Measurements from ENCODE around the gene SAMD4B.

Gene SAMD4B

DNA sequence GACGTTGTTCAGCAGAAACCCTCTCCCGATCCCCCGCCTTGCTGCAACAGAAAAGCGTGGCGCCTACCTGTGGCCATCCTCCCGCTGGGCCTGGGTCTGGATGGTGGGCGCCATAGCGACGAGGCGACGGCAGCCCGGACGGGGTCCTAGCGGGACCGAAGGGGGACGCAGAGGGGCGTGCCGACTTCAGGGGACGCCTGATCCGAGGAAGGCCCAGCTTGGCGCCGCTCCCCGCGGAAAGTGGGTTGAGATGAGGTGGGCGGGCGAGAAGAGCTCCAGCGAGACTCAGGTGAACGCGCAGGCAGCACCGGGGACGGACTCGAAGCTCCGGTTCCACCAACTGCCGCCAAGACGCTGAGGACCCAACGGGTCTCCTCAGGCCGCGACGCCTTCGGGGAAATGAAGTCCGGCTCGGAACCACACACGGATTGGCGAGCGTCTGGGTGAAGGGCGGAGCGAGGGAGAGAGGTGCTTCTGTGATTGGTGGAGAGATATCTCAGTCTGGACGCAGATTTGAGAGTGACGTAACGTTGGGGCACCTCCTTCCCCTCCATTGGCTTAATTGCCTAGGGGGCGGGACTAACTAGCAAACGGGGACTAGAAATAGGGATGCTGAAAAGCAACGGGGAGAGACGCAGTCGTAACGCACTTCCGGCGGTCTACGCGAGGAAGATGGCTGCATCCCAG is 48.7 kb downstream of the SAMD4B start, which contains the start of the genes MED29 and PAF1:
MED29 (plus strand) TSS at position 628 of the 687 bp plus-strand sequence; CDS start at position 673, 45 bp downstream.
PAF1 (minus strand) TSS at position 356 of the 687 bp plus-strand sequence; CDS start at position 114, 242 bp downstream.
- peak; percentile 99 for DNase-seq (ENCODE audit: low spot score)

DNA sequence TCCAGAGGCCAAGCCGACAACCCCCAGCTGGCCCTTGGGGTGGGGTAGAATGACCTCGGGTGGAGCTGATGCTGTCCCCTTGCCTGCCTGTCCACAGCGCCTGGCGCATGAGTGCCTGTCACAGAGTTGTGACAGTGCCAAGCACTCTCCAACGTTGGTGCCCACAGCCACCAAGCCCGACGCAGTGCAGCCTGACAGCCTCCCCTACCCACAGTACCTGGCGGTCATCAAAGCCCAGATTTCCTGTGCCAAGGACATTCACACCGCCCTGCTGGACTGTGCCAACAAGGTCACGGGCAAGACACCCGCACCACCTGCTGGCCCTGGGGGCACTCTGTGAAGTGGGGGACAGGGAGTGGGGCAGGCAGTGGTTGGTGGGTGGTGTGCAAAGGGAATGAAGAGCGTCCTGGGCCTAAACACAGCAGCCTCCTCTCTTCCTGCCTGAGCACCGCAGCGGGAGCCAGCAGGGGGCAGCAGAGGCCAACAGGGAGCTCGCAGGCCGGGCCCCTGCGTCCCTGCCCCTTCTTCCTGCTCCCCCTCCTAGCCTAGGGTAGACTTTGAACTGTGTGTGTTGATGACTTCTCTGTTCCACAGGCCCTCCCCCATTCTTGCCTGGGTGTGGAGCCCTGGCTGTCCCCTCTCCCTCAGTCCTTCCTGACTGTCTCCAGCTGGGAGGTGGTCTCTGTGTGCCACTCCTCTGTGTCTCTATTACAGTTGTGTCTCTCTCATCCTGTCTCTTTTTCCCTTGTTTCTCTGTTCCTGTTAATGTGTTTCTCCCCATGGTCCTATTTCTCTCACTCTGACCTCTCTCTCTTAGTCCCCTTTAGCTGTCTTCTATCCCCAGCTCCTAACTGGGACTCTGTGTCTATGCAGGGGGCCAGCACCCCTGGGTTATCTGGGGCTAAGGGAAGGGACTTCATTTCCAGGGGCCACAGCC is 55.4 kb downstream of the SAMD4B start:
- peak; percentile 73 for DNase-seq (ENCODE audit: low spot score)

DNA sequence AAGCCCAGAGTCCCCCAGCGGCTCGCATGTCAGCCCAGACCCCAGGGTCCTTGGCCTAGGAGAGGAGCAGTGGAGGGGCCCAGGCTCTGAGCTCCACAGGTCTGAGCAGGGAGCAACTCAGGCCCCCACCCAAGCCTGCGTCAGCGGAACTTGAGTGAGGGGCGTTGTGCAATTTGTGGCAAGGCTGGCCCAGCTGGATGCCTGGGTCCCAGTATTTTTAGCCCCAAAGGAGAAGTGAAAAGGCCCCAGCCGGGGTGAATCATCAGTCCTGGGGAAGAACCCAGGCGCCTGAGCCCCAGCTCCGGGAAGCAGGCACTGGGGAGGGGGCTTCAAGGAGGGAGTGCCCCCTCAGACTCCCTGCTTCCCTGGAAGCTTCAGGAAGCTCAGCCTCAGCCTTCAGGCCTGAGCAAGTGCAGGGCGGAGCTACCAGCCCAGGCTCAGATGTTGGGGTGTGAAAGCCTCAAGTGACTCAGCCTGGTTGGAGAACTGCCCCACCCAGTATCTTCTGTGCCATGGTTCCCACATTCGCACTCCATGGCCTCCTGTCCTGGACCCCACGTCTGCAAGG is 56.2 kb downstream of the SAMD4B start:
- no peak for DNase-seq (ENCODE audit: low spot score)

DNA sequence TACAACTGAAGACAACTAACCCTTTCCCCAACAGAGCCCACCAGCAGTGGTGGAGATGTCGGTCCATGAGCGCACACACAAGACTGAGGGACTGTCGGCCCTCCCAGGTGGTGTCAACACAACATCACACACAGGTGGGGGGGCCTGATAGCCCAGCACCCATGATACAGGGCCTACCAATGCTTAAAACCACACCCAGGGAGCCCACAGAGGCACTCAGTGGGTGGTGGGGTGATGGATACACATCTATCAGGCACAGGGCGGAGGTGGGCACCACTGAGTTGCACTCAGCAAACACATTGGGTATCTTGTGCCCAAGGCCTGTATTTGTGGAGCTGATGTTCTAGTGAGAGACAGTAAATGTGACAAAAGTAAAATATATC is 57.4 kb downstream of the SAMD4B start:
- DNase-seq (ENCODE audit: low spot score): no peak

DNA sequence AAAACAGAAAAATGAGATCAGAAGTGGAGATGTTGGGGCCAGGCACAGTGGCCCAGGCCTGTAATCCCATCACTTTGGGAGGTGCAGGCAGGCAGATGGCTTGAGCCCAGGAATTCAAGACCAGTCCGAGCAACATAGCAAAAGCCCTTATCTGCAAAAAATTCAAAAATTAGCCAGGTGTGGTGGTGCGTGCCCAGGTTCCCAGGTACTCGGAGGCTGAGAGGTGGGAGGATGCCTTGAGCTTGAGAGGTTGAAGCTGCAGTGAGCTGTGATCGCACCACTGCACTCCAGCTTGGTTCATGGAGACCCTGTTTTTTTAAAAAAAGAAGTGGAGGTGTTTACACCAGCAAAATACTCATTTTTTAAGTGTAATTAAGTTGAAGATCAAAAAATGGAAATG is 57.8 kb downstream of the SAMD4B start:
- DNase-seq (ENCODE audit: low spot score): no peak

DNA sequence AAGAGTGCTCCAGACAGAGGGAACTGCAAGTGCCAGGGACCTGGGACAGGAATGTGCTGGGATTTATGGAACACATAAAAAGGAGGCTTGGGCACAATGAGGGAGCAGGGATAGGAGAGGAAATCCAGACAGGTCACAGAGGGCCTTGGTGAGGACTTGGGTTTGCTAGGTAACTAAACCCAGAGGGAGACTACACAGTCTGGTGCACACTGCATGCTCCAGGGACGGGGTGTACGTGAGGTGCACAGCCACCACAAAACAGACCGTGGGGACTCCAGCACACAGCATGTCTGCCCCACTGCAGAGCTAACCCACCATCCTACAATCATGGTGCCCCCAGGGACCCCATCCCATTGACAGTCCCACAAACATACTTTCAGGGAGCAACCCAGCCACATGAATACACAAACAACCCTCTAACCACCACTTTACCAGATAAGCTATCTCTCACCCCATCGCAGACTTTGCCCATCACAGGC is 58.9 kb downstream of the SAMD4B start:
- DNase-seq (ENCODE audit: low spot score): no peak

DNA sequence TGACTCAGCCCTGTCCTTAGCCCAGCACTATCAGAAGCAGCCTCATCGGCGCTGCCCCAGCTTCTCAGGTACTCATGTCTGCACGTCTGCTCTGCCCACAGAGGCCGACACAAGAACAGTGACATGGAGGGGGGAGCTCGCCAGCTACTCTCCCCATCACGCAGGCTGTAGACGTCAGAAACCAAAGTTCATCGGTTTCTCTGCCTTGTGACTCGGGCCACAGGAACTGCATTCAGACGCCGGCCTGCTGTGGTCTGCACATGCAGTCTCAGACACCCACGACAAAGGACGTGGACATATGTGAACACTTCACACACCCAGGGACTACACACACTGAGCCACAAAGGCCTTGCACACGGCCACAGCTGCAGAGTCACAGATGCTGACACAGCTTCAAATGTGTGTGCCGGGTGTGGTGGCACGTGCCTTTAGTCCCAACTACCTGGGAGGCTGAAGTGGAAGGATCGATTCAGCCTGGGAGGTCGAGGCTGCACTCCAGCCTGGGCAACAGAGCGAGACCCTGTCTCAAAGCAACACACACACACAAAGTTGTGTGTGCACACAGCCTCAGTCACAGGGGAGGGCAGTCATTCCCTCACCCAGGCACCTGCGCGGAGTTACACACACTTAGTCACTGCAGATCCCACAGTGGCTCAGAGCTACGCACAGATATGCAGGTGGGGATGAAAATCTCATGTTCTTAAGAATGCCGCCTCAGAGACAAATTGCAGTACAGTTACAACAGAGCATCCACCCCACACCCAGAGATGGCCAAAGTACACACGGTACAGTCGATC is 59.5 kb downstream of the SAMD4B start:
- no peak for DNase-seq (ENCODE audit: low spot score)

DNA sequence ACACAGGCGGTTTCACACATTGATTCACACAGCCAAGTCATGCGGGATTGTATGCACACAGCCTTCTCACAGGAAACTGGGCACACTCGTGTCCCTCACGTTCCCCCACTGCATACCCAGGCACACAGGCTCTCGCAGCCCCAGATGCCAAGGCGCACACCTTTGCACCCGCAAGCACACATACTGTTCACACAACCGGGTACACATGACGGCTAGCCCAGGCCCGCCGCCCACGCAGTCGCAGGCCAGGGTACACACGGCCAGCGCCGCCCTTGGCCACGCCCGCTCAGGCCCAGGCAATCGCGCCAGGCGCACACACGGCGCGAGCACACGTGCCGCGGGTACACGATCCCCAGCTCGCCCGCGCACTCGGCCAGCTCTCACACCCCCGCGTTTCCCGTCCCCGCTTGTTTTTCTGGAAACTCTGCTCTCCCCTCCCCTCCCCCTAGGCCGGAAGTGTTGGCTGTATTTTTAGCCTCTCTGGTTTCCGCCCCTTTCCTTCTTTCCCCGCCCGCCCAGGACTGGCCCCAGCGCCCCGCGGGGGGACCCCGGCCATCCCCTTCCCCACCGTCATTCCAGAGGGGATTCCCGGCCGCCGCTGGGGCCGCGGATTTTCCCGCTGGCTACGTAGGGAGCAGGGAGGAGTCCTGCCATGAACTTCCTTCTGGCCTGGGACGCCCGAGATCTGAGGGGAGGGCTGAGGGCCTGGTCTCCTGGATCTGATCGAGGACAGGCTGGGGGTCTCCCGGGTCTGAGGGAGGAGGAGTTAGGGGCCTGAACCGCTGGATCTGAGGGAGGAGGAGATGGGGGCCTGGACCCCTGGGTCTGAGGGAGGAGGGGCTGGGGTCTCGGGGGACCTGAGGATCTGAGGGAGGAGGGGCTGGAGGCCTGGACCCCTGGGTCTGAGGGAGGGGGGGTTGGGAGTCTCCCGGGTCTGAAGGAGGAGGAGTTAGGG is 60.4 kb downstream of the SAMD4B start:
- DNase-seq (ENCODE audit: low spot score): peak; percentile 58

DNA sequence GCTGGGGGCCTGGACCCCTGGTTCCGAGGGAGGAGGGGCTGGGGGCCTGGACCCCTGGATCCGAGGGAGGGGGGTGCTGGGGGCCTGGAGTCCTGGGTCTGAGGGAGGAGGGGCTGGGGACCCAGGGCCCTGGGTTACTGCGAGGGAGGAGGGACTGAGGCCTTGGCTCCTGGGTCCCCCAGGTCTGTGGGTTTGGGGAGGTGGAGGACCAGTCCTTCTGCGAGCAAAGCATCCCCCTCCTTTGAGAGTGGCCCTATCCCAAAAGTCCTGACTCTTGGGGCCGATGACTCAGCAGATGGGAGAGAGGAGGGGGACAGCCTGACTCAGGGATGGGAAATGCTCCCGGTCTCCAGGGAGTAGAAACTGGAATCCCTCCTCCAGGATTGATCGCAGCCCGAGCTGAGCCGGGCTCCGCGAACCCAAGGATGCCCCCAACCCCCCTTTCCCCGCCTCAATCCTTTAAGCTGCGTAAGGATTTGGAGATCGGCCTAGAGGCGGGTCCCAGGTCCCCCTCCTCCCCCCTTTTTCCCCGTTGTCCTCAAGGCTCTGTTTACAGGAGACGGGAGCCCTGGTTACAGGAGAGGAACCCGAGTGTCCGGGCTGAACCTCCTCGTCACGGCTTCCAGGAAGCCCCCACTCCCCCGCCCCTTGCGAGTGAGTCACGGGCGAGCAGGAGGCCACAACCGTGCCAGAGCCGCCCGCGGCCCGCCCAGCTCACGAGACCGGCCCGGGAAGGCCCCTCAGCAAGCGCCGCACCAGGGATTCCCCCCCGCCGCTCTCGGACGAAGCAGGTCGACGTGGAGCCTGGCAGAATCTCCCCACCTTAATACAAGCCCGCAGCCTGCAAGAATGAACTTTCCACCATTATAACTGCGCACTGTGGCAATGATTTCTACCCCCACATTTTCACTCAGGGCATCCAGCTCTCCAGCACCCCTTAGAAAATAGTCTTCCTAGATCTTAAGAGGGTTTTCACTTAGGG is 61.4 kb downstream of the SAMD4B start:
- peak; percentile 74 for DNase-seq (ENCODE audit: low spot score)

DNA sequence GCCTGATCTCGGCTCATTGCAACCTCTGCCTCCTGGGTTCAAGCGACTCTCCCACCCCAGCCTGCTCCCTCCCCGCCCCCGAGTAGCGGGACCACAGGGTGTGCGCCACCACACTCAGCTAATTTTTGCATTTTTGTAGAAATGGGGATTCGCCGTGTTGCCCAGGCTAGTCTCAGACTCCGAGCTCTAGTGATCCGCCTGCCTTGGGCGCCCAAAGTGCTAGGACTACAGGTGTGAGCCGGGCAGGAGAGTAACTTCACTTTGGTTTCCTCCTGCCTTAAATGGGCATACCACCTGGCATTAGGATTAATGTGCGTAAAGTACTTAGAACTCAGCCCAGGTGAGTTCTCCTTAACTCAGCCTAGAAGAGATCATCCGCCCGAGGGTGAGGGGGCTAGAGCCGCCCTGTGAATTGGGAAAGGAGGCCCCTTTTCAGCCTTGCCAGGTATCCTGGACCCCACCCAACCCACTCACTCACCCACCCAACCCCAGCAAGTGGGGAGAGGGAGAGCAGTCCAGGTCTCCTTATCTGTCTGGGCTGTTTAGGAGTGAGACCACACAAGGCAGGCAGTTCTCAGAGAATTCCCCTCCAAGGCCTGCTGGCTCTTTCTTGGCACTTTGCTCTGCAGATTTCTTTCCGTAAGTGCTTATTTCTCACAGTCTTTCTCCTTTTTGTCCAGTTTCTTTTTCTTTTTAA is 63.2 kb downstream of the SAMD4B start:
- DNase-seq (ENCODE audit: low spot score): no peak

DNA sequence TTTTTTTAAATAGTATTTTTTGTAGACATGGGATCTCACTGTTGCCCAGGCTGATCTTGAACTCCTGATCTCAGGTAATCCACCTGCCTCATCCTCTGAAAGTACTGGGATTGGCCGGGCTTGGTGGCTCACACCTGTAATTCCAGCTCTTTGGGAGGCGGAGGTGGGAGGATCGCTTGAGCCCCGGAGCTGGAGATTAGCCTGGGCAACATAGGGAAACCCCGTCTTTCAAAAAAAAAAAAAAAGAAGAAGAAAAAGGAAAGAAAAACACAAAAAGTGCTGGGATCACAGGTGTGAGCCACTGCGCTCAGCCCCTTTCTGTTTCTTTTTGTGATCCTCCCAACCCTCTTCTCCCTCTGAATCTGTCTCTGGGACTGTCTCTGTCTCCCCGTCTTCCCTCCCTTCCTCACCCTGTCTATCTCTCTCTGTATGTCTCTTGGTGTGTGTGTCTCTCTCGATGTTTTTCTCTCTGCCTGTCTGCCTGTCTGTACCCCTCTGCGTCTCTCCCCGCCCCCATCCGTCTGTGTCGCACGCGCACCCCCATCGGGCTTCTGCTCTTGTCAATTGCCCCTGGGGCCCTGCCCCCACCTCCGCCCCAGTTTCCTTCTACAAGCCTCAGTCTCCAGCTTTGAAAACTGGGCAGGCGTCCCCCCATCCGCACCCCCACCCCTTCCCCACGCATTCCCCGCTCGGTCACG is 63.9 kb downstream of the SAMD4B start:
- DNase-seq (ENCODE audit: low spot score): no peak

DNA sequence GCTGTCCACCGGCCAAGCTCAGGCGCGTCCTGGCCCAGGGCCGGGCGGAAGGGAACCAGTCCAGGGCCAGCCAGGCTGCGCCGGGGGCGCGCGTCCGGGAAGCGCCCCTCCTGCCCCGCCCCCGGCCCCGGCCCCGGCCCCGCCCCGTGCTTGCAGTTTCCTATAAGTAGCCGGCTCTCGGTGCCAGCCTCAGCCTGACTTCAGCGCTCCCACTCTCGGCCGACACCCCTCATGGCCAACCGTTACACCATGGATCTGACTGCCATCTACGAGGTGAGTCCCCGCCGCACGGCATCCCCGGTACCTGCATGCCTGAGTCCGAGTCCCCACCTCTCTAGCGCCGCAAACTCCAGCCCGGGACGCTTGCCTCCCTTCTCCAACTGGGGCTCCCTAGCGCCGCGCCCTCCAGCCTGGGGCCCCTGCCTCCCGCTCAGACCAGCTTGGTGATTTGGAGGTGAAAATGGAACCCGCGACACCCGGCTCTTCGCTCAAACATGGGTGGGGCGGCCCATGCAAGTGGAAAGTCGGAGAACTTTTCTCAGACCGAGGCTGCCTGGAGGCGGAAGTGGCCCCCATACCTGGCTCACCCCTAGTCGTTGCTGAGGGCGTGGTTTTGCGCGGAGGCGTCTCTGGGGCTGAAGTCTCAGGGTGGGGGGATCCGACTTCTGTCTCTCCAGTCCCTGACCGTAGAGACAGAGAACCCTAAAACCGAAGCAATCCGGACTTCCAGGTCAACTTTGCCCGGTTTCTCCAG is 64.6 kb downstream of the SAMD4B start, which contains the start of gene ZFP36:
ZFP36 (plus strand) TSS at position 192 of the 754 bp plus-strand sequence; CDS start at position 250, 58 bp downstream.
- peak; percentile 75 for DNase-seq (ENCODE audit: low spot score)

DNA sequence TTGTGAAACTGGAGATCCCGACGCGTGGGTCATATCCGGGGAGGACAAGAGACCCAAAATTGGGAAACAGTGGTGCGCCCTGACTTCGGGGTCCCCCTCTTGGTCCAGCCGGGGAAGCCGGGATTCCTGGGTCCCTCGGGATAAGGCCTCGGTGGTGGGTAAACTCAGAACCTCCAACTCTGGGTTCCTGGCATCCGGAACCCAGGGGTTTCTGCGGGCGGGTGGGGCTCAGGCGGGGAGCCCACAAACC is 65.1 kb downstream of the SAMD4B start:
- DNase-seq (ENCODE audit: low spot score): no peak

DNA sequence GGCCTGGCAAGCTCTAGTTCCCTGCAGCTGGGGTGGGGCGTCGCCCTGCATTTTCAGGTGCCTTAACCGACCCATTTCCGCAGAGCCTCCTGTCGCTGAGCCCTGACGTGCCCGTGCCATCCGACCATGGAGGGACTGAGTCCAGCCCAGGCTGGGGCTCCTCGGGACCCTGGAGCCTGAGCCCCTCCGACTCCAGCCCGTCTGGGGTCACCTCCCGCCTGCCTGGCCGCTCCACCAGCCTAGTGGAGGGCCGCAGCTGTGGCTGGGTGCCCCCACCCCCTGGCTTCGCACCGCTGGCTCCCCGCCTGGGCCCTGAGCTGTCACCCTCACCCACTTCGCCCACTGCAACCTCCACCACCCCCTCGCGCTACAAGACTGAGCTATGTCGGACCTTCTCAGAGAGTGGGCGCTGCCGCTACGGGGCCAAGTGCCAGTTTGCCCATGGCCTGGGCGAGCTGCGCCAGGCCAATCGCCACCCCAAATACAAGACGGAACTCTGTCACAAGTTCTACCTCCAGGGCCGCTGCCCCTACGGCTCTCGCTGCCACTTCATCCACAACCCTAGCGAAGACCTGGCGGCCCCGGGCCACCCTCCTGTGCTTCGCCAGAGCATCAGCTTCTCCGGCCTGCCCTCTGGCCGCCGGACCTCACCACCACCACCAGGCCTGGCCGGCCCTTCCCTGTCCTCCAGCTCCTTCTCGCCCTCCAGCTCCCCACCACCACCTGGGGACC is 65.6 kb downstream of the SAMD4B start:
- no peak for DNase-seq (ENCODE audit: low spot score)

DNA sequence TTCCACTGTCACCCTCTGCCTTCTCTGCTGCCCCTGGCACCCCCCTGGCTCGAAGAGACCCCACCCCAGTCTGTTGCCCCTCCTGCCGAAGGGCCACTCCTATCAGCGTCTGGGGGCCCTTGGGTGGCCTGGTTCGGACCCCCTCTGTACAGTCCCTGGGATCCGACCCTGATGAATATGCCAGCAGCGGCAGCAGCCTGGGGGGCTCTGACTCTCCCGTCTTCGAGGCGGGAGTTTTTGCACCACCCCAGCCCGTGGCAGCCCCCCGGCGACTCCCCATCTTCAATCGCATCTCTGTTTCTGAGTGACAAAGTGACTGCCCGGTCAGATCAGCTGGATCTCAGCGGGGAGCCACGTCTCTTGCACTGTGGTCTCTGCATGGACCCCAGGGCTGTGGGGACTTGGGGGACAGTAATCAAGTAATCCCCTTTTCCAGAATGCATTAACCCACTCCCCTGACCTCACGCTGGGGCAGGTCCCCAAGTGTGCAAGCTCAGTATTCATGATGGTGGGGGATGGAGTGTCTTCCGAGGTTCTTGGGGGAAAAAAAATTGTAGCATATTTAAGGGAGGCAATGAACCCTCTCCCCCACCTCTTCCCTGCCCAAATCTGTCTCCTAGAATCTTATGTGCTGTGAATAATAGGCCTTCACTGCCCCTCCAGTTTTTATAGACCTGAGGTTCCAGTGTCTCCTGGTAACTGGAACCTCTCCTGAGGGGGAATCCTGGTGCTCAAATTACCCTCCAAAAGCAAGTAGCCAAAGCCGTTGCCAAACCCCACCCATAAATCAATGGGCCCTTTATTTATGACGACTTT is 66.4 kb downstream of the SAMD4B start:
- DNase-seq (ENCODE audit: low spot score): no peak

Data from COLO829 (cell line).